Stimulated activated naive CD8-positive, alpha-beta T cell treated with anti-CD3 and anti-CD28 coated beads, Interleukin-15, Interleukin-2, amounts not matched to agents 100 ng/mL and 50 ng/mL, for 24 hours (primary cell): ENCODE data around the gene ANKMY1.

Experiments used
- H3K27ac Mint-ChIP-seq: one replicate; pipeline ENCODE4 v1.8.0; 2021; ENCODE audit warnings: mild to moderate bottlenecking, mixed read lengths
- H3K27me3 Mint-ChIP-seq: one replicate; pipeline ENCODE4 v1.8.0; 2021; ENCODE audit warnings: mixed read lengths
- H3K36me3 Mint-ChIP-seq: one replicate; pipeline ENCODE4 v1.8.0; 2021; ENCODE audit warnings: low read depth, mixed read lengths
- H3K4me1 Mint-ChIP-seq: one replicate; pipeline ENCODE4 v1.8.0; 2021; ENCODE audit warnings: low read depth, mixed read lengths
- H3K4me3 Mint-ChIP-seq: one replicate; pipeline ENCODE4 v1.8.0; 2021; ENCODE audit warnings: mild to moderate bottlenecking, mixed read lengths
- H3K9me3 Mint-ChIP-seq: one replicate; pipeline ENCODE4 v1.8.0; 2021; ENCODE audit warnings: mixed read lengths

Gene ANKMY1

DNA sequence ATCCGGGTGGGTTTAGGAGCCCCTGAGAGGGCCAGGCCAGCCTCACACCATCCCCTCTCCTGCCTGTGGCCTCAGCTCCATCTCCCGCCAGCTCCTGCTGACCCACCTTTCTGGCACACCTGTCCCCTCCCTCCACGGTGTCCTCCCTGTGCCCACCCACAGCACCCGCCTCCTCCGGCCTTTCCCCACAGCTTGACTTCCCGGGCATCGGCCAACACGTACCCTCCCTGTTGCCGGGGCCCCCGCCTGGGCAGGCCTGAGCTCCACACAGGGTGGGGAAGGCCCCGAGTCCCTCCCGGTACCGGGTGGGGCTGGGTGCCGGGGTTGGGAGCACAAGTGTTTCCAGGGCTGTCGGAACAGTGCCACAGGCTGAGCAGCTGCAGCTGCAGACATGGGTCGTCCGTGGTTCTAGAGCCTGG is 115.8 kb downstream of the ANKMY1 start:
- H3K4me3 Mint-ChIP-seq: no peak overlapping the region
- H3K36me3 Mint-ChIP-seq: no peaks in the 10 kb centered on the region
- H3K27me3 Mint-ChIP-seq: peaks cover 11% of the 10 kb centered on the region
- H3K27ac Mint-ChIP-seq: no peak overlapping the region
- H3K4me1 Mint-ChIP-seq: no peaks in the 10 kb centered on the region
- no peaks in the 10 kb centered on the region for H3K9me3 Mint-ChIP-seq

DNA sequence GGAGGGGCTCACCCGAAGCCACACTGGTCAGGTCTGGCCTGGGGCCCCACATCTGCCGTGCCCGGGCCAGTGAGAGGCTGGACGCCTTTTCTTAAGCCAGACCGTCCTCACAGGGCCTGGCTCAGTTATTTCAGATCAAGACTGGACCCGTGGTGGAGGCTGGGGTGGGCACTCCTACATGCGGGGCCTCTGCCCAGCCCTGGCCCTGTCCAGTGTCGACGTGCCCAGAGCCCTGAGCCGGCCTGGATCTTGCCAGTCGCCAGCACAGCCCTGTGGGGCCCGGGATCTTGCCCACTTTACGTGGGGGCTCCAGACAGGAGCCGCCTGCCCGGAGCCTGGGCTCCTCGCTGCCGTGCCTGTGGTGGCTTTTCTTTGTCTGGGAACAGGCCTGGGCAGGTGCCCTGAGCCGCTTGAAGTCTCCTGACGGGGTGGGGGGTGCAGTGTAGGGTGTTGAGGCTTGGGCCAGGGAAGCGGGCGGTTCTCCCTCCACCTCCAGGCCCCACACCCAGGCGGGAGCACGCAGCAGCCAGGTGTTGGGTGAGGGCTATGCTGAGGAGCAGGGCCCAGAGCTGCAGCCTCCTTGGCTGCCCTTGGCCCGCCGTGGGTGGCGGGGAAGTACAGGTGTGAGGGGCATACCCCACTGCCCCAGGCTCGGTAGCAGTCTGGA is 116.3 kb downstream of the ANKMY1 start:
- Mint-ChIP-seq H3K9me3 (no peaks in the 10 kb centered on the region), H3K36me3 (no peaks in the 10 kb centered on the region), H3K4me1 (no peaks in the 10 kb centered on the region), H3K27me3 (peaks cover 13% of the 10 kb centered on the region), H3K27ac (no peak overlapping the region), H3K4me3 (no peak overlapping the region)

DNA sequence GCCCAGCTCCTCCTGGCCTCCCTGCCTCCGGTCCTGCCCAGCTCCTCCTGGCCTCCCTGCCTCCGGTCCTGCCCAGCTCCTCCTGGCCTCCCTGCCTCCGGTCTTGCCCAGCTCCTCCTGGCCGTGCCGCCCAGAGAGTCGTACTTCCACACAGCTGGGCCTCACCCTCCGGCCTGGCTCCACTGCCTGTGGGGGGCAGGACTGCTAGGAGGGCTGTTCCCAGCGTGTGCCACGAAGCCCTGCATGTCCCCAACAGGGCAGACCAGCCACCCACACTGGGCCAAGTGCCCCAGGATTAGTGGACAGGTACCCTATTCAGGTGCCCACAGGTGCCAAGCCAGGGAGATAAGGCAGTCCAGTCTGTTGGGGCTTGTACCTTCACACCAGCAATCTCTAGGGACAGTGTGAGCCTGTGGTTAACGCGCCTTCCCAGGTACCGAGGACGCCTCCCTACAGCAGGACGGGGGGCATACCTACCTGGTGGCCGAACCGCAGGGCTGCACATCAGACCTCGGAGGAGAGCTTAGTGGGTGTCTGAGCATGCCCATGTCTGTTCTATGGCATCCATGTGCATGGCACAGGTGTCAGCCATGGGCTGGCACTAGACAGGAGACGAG is 117.0 kb downstream of the ANKMY1 start:
- Mint-ChIP-seq H3K9me3 (no peaks in the 10 kb centered on the region), H3K36me3 (no peaks in the 10 kb centered on the region), H3K27me3 (peaks cover 13% of the 10 kb centered on the region), H3K27ac (no peak overlapping the region), H3K4me1 (no peaks in the 10 kb centered on the region), H3K4me3 (no peak overlapping the region)

DNA sequence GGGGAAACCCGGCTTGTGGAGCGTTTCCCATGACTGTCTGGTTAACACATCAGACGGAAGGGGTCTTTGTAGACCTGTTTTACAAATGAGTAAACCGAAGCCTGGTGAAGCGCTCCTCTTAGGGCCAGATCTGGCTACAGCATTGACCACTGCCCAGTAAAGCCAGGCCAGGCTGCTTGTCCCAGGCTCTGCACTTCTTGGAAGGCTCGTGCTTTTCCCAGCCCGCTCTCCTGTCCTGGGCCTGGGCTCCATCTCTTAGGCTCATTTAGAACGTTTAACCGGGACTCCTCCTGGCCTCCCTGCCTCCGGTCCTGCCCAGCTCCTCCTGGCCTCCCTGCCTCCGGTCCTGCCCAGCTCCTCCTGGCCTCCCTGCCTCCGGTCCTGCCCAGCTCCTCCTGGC is 117.5 kb downstream of the ANKMY1 start:
- Mint-ChIP-seq H3K36me3 (no peaks in the 10 kb centered on the region), H3K4me3 (no peak overlapping the region), H3K9me3 (no peaks in the 10 kb centered on the region), H3K4me1 (no peaks in the 10 kb centered on the region), H3K27ac (no peak overlapping the region), H3K27me3 (peaks cover 13% of the 10 kb centered on the region)

DNA sequence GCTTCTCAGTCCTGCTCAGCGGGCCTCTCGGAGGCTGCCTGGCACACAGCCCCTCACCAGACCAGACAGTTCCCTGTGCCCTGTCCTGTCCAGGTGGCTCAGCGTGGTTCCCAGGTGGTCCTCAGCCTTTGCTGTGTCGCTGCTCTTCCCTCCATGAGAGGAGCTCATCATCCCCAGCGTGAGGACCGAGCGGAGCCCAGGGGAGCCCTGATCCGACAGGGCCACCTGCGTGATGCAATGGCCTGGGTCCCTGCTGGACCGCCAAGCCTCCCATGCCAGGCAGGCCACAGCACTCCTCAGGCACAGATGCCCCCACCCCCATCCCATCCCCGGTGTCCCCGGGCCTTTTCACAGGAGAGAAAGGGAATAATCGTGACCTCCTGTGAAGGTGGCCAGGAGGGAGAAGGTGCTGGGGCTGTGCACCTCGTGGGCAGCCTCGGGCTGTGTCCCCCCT is 118.1 kb downstream of the ANKMY1 start:
- H3K9me3 Mint-ChIP-seq: no peaks in the 10 kb centered on the region
- no peaks in the 10 kb centered on the region for H3K36me3 Mint-ChIP-seq
- no peak overlapping the region for H3K27ac Mint-ChIP-seq
- H3K4me3 Mint-ChIP-seq: no peak overlapping the region
- H3K4me1 Mint-ChIP-seq: peaks cover under 1% of the 10 kb centered on the region
- peaks cover 13% of the 10 kb centered on the region for H3K27me3 Mint-ChIP-seq

DNA sequence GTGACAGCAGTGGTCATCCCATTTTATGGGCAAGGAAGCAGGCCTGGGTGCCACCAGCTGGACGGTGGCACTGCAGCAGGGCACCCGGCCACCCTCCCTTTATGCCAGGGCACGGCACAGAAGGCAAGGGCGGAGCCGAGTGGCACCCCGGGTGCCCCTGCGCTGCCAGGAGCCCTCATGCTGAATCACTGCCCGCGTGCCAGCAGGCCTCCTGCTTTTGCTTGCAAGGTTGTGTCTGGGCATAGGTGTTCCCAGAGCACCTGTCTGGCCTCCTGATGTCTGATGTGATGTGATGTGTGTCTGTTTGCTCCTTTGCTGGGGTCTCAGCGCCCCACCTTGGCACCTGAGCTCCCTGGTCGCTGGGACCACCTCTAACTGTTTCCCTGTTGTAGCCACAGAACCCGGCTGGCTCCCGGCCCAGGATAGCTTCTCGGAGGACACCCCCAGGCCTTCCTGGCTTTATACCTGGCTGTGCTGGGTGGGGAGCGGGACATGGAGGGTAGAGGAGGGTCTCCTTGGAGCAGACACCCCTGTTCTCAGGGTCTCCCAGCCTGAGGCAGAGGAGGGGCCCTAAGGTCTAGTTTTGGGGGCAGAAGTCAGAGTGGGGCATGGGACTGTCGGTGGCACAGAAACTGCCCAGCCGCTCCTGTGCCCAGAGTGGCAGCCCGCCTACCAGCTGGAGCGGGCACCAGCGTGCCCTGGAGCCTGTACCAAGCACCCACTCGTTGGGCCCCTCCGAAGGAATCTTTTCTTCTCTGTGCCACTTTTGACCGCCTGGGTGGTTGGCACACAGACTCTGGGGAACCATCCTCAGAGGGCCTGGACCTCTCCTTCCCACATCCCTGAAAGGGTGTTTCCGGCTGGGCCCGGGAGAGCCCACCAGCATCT is 118.7 kb downstream of the ANKMY1 start:
- Mint-ChIP-seq H3K9me3 (no peaks in the 10 kb centered on the region), H3K27ac (no peak overlapping the region), H3K27me3 (peaks cover 13% of the 10 kb centered on the region), H3K4me1 (peaks cover 5% of the 10 kb centered on the region), H3K36me3 (no peaks in the 10 kb centered on the region), H3K4me3 (no peak overlapping the region)

DNA sequence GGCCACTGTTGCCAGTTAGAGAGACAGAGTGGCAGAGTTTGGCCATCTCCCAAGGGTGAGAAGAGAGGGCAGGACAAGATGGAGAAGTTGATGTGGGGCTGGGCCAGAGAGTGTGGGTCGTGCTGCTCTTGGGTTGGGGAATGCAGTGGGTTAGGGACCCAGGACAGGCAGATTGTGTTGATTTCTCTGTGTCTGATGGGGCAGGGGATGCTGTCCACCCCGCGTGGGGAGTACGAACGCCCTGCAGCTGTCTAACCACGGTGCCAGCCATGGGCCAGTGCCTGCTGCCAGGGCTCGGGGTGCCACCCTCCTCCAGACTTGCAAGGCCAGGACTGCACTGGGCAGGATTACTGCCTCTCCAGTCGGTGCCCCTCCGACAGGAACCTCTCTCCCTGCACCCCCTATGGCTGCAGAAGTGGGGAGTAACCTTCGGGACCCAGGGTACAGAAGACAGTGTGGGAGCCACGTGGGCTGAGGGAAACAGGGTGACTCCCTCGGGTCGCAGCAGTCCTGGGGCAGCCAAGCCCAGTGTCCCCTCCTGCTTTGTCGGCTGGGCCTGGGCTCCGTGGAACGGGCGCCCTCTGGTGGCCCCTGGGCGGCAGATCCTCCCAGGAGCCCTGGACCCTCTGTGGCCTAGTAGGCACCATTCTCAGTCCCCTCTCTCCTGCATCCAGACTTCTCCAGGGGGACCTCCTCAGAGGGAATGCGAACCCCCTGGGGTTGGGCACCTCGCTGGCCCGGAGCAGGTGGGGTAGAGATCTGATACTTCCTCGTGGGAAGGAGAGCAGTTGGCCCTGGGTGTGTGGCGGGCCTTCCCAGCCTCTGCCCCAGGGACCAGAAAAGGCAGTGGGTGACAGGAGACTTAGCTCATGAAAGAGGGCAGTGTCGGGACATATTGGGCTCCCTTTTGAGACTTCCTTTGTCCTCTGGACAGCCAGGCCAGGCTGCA is 119.7 kb downstream of the ANKMY1 start:
- peaks cover 19% of the 10 kb centered on the region for H3K27me3 Mint-ChIP-seq
- H3K4me3 Mint-ChIP-seq: no peak overlapping the region
- H3K27ac Mint-ChIP-seq: no peak overlapping the region
- peaks cover 9% of the 10 kb centered on the region for H3K4me1 Mint-ChIP-seq
- no peaks in the 10 kb centered on the region for H3K36me3 Mint-ChIP-seq
- H3K9me3 Mint-ChIP-seq: no peaks in the 10 kb centered on the region

DNA sequence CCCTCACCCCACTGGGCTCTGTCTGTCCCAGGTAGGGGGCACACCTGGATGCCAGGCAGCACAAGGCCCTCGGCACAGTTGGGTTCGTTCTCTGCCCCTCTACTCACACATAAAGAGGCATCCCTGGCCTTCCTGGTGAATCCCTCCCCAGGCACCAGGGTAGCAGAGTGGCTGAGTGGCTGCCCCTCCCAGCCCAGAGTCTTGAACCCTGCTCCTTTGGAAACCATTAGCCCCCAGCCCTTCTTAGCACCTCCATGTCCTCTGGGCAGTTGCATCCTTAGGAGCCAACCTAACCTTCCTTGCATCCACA is 120.3 kb downstream of the ANKMY1 start:
- Mint-ChIP-seq H3K27me3 (peaks cover 22% of the 10 kb centered on the region), H3K27ac (no peak overlapping the region), H3K9me3 (no peaks in the 10 kb centered on the region), H3K36me3 (no peaks in the 10 kb centered on the region), H3K4me1 (peaks cover 9% of the 10 kb centered on the region), H3K4me3 (no peak overlapping the region)

DNA sequence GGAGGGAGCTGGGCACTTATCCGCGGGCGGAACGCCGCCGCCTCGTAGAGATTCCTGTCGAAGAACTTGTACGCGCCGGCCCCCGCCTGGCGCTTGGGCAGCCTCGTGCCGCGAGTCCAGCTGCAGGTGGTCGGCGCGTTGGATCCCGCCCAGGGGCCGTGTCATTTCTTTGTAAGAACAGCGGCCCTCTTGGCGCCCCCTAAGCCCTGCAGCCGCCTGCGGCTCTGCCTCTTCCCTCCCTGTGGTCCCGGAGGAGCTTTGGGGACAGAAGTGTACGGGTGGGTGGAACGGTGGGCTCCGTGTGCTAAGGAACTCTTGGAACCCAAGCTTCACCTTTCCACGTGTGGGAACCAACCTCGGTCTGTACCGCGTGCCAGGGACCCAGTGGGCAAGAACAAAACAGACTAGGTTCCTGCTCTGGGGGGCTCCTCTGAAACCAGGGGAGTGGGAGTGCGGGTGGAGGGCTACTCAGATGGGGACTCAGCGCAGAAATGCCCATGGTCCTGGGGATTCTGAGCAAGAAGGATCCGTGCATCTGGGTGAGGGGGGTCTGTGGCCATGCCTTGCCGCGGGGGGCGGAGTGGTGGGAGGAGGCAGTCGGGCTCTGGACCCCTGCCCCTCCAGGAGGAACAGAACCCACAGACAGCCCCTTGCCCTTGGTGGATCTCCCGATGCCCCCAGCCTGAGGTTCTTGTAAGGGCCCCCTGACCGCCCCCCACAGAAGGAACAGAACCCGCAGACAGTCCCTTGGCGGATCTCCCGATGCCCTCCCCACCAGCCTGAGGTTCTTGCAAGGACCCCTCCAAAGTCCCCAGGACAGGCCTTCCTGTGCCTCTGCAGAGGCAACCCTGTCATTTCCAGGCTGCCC is 120.9 kb downstream of the ANKMY1 start:
- no peaks in the 10 kb centered on the region for H3K36me3 Mint-ChIP-seq
- H3K4me3 Mint-ChIP-seq: no peak overlapping the region
- peaks cover 28% of the 10 kb centered on the region for H3K27me3 Mint-ChIP-seq
- H3K9me3 Mint-ChIP-seq: no peaks in the 10 kb centered on the region
- no peak overlapping the region for H3K27ac Mint-ChIP-seq
- H3K4me1 Mint-ChIP-seq: peaks cover 9% of the 10 kb centered on the region

DNA sequence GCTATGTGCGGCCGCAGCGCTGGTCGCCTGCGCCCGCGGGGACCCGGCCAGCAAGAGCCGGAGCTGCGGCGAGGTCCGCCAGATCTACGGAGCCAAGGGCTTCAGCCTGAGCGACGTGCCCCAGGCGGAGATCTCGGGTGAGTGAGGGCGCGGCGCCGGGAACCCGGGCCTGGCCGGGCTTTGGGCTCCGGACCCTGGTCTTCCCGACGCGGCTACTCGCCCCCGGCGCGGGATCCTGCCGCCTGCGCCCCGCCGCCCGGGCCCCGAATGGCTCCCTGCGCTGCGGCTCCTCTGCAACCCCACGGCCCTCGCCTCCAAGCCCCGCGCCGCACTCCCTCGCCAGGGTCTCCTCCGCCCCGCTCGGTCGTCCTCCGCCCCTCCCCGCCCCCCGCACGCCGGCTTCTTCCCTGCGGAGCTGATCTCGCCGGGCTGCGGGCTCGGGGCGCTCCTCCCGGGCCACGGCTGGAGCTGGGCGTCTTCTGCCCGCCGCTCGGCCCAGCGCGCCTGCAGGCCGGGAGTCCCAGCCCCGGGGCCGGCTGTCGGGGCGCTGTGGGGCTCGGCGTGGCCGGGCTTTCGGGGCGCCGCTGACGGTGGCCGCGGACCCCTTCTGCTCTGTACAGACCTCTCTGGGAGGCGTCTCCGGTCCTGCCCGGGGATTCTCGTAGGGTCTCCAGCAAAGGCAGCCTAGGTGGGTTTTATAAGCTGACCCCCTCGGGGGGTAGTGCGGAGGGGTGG is 121.7 kb downstream of the ANKMY1 start:
- Mint-ChIP-seq H3K4me3 (no peak overlapping the region), H3K27ac (no peak overlapping the region), H3K9me3 (no peaks in the 10 kb centered on the region), H3K4me1 (peaks cover 9% of the 10 kb centered on the region), H3K36me3 (no peaks in the 10 kb centered on the region), H3K27me3 (peaks cover 29% of the 10 kb centered on the region)

DNA sequence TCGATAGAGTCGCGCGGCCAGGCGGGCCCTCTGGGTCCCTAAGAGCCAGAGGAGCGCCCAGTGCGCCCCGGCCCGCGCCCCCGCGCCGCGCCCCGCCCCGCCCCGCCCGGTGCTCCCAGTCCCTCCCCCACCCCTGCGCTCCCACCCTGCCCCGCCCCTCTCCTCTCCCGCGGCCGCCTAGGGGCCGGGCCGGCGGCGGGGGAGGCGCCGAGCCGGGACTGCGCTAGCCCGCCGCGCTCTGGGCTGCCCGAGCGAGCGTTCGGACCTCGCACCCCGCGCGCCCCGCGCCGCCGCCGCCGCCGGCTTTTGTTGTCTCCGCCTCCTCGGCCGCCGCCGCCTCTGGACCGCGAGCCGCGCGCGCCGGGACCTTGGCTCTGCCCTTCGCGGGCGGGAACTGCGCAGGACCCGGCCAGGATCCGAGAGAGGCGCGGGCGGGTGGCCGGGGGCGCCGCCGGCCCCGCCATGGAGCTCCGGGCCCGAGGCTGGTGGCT is 122.3 kb downstream of the ANKMY1 start, which contains the start of gene GPC1:
TSS of gene GPC1 (plus strand) at position 207 of the 491 bp plus-strand sequence. CDS start at position 463, 256 bp downstream.
- Mint-ChIP-seq H3K27ac (no peak within 1 kb of the TSS), H3K27me3 (peaks cover 29% of the 10 kb centered on the region), H3K4me1 (peaks cover 9% of the 10 kb centered on the region), H3K36me3 (no peaks in the 10 kb centered on the region), H3K4me3 (peak within 1 kb of the TSS; percentile 78), H3K9me3 (no peaks in the 10 kb centered on the region)

DNA sequence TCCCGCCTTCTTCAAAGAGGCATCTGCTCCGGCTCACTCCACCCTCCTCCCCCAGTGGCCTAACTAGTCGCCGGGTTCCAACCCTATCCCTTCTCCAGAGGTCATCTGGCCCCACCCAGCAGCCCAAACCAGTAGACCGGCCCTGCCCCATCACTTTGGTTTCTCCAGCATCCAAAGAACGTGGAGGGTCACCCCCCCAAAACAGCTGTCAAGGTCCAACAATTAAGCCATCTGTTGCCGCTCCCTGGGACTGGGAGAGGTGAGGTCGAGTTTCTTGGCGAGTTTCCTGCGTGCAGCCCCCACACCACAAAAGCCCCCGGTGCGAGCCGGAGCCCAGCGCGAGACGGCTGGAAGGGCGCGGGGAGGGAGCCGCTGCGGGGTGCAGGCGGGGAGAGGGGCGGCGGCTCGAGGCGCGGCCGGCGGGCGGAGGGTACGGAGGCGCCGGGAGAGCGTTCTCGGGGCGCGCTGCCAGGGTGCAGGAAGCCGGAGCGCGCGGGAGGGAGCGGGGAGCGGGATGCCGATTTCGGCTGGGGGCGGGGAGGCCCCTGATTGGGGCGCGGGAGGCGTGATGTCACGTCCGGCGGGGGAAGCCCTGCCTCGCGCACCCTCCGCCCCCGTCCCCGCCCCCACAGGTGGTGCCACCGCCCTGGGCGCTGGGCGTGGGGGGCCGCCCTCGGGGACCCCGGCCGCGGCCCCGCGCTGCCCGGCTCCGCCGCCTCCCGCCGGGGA is 122.9 kb downstream of the ANKMY1 start:
- Mint-ChIP-seq H3K4me1 (peaks cover 9% of the 10 kb centered on the region), H3K4me3 (peak overlapping the region; percentile 78), H3K27me3 (peaks cover 29% of the 10 kb centered on the region), H3K36me3 (no peaks in the 10 kb centered on the region), H3K9me3 (no peaks in the 10 kb centered on the region), H3K27ac (no peak overlapping the region)
